ENCODE results near the gene DDIAS.

- TF ChIP-seq, protein P1, sequence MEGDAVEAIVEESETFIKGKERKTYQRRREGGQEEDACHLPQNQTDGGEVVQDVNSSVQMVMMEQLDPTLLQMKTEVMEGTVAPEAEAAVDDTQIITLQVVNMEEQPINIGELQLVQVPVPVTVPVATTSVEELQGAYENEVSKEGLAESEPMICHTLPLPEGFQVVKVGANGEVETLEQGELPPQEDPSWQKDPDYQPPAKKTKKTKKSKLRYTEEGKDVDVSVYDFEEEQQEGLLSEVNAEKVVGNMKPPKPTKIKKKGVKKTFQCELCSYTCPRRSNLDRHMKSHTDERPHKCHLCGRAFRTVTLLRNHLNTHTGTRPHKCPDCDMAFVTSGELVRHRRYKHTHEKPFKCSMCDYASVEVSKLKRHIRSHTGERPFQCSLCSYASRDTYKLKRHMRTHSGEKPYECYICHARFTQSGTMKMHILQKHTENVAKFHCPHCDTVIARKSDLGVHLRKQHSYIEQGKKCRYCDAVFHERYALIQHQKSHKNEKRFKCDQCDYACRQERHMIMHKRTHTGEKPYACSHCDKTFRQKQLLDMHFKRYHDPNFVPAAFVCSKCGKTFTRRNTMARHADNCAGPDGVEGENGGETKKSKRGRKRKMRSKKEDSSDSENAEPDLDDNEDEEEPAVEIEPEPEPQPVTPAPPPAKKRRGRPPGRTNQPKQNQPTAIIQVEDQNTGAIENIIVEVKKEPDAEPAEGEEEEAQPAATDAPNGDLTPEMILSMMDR (IDR thresholded peaks at IDR 0.05), result no peak
- TF ChIP-seq EZH2 (IDR thresholded peaks at IDR 0.05; ENCODE audit: borderline replicate concordance, insufficient read depth, low read depth, low read length, poor library complexity, severe bottlenecking), result no peak
Measured at GRCh38 chr11:82900277-82901164, 1.0 kb upstream of the DDIAS start, which contains the start of gene PRCP.
